ENCODE results near the gene GNRHR. TPM values are rescaled to one million over a fixed set of nuclear protein-coding genes. Genes with fewer than 3 reads are reported as not detected.

Gene GNRHR
- total and polyA plus RNA-seq, 2 experiments from 2014 or later: 0.10 TPM; not detected in 1

GRCh38 chr4:67736262-67736661 is 17.9 kb downstream of the GNRHR start:
- no peaks in the 10 kb centered on the region for H3K27me3 Mint-ChIP-seq (ENCODE audit: insufficient read depth, low read depth, poor library complexity)
- H3K36me3 Mint-ChIP-seq (ENCODE audit: low read depth): peaks cover 10% of the 10 kb centered on the region
- H3K4me1 Mint-ChIP-seq: no peaks in the 10 kb centered on the region
- Histone ChIP-seq H3K4me1 (ENCODE audit: insufficient read depth) (no peaks in the 10 kb centered on the region), H3K4me2 (no peak overlapping the region), H4K20me1 (replicated peaks; ENCODE audit: insufficient read depth) (no peaks in the 10 kb centered on the region), H3K27me3 (ENCODE audit: insufficient read depth) (no peaks in the 10 kb centered on the region), H3K4me3 (no peak overlapping the region), H2AFZ (no peak overlapping the region), H3K27ac (ENCODE audit: low read depth) (no peak overlapping the region), H3K9me2 (ENCODE audit: insufficient read depth) (0 out of 2 replicates have a peak, but pooled peaks cover 2% of the 10 kb centered on the region), H3K36me3 (ENCODE audit: insufficient read depth) (no peaks in the 10 kb centered on the region), H3K79me2 (replicated peaks; ENCODE audit: insufficient read depth) (no peaks in the 10 kb centered on the region), H3F3A (replicated peaks; ENCODE audit: low read depth) (no peaks in the 10 kb centered on the region)
- DNase-seq (ENCODE audit: low spot score) (no peak), ATAC-seq (no peak)
- no peak overlapping the region for H3K27ac Mint-ChIP-seq
- no peaks in the 10 kb centered on the region; the same call in 2 of the 3 replicates for H3K9me3 Mint-ChIP-seq
- TF ChIP-seq REST (IDR thresholded peaks at IDR 0.05; ENCODE audit: unreplicated experiment) (no peak), ZNF114 (CRISPR knock-in tag; IDR thresholded peaks at IDR 0.05) (no peak), JUNB (IDR thresholded peaks at IDR 0.05; ENCODE audit: unreplicated experiment) (no peak), EZH2 (IDR thresholded peaks at IDR 0.05; ENCODE audit: low read depth, unreplicated experiment) (no peak), POLR2AphosphoS5 (IDR thresholded peaks at IDR 0.05; ENCODE audit: low read depth) (no peak), ZNF331 (CRISPR knock-in tag; IDR thresholded peaks at IDR 0.05; ENCODE audit: low read depth) (no peak), ZNF462 (CRISPR knock-in tag; IDR thresholded peaks at IDR 0.05) (no peak), CREB1 (CRISPR knock-in tag; IDR thresholded peaks at IDR 0.05; ENCODE audit: low read depth) (no peak), NANOG (IDR thresholded peaks at IDR 0.05; ENCODE audit: borderline replicate concordance) (no peak), STAT1 (IDR thresholded peaks at IDR 0.05; ENCODE audit: unreplicated experiment) (no peak), CTCF (conservative IDR thresholded peaks at IDR 0.05; ENCODE audit: low read depth in 2 of 2) (no peak), EZH2phosphoT487 (IDR thresholded peaks at IDR 0.05; ENCODE audit: unreplicated experiment) (no peak), ETS1 (IDR thresholded peaks at IDR 0.05) (no peak)
- H3K4me3 Mint-ChIP-seq: no peak overlapping the region

Data from GM23338 (cell line).